ENCODE results near the gene PSIP1. TPM values are rescaled to one million over a fixed set of nuclear protein-coding genes. Genes with fewer than 3 reads are reported as not detected.

PSIP1 gene
- total and polyA plus RNA-seq, 9 of the 15 experiments (the other 6 are each of a cell fraction or from before 2014, with no cell fraction given): 18.8 to 119 (median 59.9) TPM

DNA sequence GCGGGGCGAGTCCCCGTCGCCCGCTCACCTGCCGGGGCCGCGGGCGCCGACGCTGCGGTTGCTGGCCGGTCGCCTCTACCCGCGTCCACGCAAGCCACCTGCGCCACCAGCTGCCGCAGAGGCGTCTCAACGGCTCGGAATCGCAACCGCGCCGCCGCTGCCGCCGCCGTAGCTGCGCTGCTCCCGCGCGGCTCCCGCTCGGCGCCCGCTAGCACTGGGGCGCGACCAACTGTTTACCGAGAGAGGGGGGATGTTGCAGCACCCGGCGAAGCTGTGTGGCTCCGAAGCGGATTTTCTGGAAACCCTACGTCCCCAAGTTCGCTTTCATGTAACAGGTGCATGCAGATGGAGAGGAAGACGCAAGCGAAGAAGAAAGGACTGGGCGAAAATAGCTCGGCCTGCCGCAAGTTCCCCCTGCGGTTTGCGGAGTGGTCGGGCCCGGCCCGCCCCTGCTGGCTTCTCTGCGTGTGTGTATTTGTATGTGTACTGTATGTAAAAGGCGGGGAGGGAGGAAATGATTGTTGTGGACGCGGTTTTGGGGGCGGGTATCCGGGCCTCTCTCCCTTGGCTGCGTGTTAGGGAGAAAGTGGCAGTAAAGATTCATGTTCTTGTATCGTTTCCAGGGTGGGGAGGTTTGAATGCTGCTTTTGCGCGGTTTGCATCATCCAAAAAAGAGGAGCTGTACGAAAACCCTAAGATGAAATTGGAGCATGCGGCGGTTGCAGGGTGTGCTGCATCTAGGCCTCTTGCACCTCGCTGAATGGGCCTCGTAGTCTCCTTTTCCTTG is at the start of gene PSIP1 (continued):
- peak; percentile 64 to 74 for TF ChIP-seq NRF1 (conservative IDR thresholded peaks at IDR 0.05 in 1 of 2, IDR thresholded peaks at IDR 0.05 in 1 of 2)
- peak; percentile 49 for TF ChIP-seq SUPT5H (IDR thresholded peaks at IDR 0.05)
- peak; percentile 71 for TF ChIP-seq NUFIP1 (IDR thresholded peaks at IDR 0.05; ENCODE audit: partially characterized antibody)
- TF ChIP-seq NONO (IDR thresholded peaks at IDR 0.05; ENCODE audit: low read depth in 2 of 2, low read length in 1 of 2): peak; percentile 81 to 99
- TF ChIP-seq, protein P1, sequence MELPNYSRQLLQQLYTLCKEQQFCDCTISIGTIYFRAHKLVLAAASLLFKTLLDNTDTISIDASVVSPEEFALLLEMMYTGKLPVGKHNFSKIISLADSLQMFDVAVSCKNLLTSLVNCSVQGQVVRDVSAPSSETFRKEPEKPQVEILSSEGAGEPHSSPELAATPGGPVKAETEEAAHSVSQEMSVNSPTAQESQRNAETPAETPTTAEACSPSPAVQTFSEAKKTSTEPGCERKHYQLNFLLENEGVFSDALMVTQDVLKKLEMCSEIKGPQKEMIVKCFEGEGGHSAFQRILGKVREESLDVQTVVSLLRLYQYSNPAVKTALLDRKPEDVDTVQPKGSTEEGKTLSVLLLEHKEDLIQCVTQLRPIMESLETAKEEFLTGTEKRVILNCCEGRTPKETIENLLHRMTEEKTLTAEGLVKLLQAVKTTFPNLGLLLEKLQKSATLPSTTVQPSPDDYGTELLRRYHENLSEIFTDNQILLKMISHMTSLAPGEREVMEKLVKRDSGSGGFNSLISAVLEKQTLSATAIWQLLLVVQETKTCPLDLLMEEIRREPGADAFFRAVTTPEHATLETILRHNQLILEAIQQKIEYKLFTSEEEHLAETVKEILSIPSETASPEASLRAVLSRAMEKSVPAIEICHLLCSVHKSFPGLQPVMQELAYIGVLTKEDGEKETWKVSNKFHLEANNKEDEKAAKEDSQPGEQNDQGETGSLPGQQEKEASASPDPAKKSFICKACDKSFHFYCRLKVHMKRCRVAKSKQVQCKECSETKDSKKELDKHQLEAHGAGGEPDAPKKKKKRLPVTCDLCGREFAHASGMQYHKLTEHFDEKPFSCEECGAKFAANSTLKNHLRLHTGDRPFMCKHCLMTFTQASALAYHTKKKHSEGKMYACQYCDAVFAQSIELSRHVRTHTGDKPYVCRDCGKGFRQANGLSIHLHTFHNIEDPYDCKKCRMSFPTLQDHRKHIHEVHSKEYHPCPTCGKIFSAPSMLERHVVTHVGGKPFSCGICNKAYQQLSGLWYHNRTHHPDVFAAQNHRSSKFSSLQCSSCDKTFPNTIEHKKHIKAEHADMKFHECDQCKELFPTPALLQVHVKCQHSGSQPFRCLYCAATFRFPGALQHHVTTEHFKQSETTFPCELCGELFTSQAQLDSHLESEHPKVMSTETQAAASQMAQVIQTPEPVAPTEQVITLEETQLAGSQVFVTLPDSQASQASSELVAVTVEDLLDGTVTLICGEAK (IDR thresholded peaks at IDR 0.05): 0 out of 2 replicates have a peak, but pooled peaks have one; percentile 22
- TF ChIP-seq, protein P1 (CRISPR knock-in tag; IDR thresholded peaks at IDR 0.05): no peak
- no peak for TF ChIP-seq SETDB1 (IDR thresholded peaks at IDR 0.05; ENCODE audit: low read length)
- TF ChIP-seq GABPA (tag; conservative IDR thresholded peaks at IDR 0.05; ENCODE audit: low read depth): peak; percentile 58
- TF ChIP-seq MAFF (IDR thresholded peaks at IDR 0.05; ENCODE audit: low read length): peak; percentile 65; the same call in 1 of the 2 replicates
- 0 out of 2 replicates have a peak, but pooled peaks have one; percentile 25 for TF ChIP-seq PML (IDR thresholded peaks at IDR 0.05; ENCODE audit: low read length)
- peak; percentile 67; the same call in 1 of the 2 replicates for TF ChIP-seq ZSCAN29 (IDR thresholded peaks at IDR 0.05)
- TF ChIP-seq NR4A1 (CRISPR knock-in tag; IDR thresholded peaks at IDR 0.05): no peak
- TF ChIP-seq NR4A1 (tag; IDR thresholded peaks at IDR 0.05): 0 out of 2 replicates have a peak, but pooled peaks have one; percentile 8
- TF ChIP-seq RBM22 (IDR thresholded peaks at IDR 0.05; ENCODE audit: low read depth, low read length, poor library complexity, severe bottlenecking): no peak
- peak; percentile 68 for TF ChIP-seq TAF1 (IDR thresholded peaks at IDR 0.05; ENCODE audit: control insufficient read depth, extremely low read depth, insufficient read depth, low read length, severe bottlenecking)
- TF ChIP-seq, protein P2, sequence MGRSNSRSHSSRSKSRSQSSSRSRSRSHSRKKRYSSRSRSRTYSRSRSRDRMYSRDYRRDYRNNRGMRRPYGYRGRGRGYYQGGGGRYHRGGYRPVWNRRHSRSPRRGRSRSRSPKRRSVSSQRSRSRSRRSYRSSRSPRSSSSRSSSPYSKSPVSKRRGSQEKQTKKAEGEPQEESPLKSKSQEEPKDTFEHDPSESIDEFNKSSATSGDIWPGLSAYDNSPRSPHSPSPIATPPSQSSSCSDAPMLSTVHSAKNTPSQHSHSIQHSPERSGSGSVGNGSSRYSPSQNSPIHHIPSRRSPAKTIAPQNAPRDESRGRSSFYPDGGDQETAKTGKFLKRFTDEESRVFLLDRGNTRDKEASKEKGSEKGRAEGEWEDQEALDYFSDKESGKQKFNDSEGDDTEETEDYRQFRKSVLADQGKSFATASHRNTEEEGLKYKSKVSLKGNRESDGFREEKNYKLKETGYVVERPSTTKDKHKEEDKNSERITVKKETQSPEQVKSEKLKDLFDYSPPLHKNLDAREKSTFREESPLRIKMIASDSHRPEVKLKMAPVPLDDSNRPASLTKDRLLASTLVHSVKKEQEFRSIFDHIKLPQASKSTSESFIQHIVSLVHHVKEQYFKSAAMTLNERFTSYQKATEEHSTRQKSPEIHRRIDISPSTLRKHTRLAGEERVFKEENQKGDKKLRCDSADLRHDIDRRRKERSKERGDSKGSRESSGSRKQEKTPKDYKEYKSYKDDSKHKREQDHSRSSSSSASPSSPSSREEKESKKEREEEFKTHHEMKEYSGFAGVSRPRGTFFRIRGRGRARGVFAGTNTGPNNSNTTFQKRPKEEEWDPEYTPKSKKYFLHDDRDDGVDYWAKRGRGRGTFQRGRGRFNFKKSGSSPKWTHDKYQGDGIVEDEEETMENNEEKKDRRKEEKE (IDR thresholded peaks at IDR 0.05; ENCODE audit: borderline replicate concordance in 1 of 2, control insufficient read depth in 1 of 2, low read depth in 2 of 2, low read length in 1 of 2): peak in 1 of 2 experiments; percentile 98; a peak in 2 of 4 replicates

Data from K562 (cell line).